ACC112 (cell line): ENCODE results near the gene BRD4.
A peak's percentile ranks its signal among the peaks of the same experiment; 100 is the strongest.

Experiments used
- H2AFZ ChIP-seq: fragments of 200-600 bp; sonication (generic); one replicate; pipeline ENCODE4 v1.6.0; 2017; ENCODE audit warnings: antibody characterized with exemption, low read length; ENCODE audit not compliant: unreplicated experiment
- H3K27ac ChIP-seq: fragments of 200-600 bp; sonication (generic); 2 replicates; pipeline ENCODE4 v1.5.1; 2014; ENCODE audit warnings: low read depth, mild to moderate bottlenecking, antibody characterized with exemption, low read length, moderate library complexity
- H3K27me3 ChIP-seq: fragments of 200-600 bp; sonication (generic); 2 replicates; pipeline ENCODE4 v1.6.1; 2014; ENCODE audit warnings: mild to moderate bottlenecking, antibody characterized with exemption, low read length, moderate library complexity, mixed read lengths; ENCODE audit not compliant: insufficient read depth
- H3K36me3 ChIP-seq: fragments of 200-600 bp; sonication (generic); 2 replicates; pipeline ENCODE4 v1.6.1; 2016; ENCODE audit warnings: mild to moderate bottlenecking, antibody characterized with exemption, low read length, moderate library complexity, mixed read lengths; ENCODE audit not compliant: insufficient read depth
- H3K4me1 ChIP-seq: fragments of 200-600 bp; sonication (generic); one replicate; pipeline ENCODE4 v1.6.1; 2016; ENCODE audit warnings: low read length, mixed read lengths; ENCODE audit not compliant: insufficient read depth, unreplicated experiment, control insufficient read depth
- H3K4me3 ChIP-seq: fragments of 200-600 bp; sonication (generic); 2 replicates; pipeline ENCODE4 v1.5.1; 2014; ENCODE audit warnings: mild to moderate bottlenecking, low read depth, low read length
- H3K79me2 ChIP-seq: fragments of 200-600 bp; sonication (generic); one replicate; pipeline ENCODE4 v1.6.0; 2016; ENCODE audit warnings: low read length; ENCODE audit not compliant: control insufficient read depth, unreplicated experiment, insufficient read depth

BRD4 gene

DNA sequence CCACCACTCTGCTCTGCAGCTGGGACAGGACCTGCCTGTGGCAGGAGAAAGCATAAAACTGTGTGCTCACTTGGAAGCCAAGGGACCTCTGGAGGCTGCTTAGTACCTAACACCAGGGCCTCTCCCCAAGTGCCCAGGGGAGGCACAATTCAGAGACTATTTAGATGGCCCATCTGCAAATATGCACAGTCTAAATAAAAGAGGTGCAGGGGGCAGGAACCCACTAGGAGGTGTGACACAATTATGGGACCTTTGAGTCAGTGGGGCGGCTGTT, 67.5 kb downstream of the BRD4 start:
- Histone ChIP-seq H3K4me3 (no peak overlapping the region), H3K79me2 (peaks cover 24% of the 10 kb centered on the region), H3K27me3 (no peaks in the 10 kb centered on the region), H2AFZ (no peak overlapping the region), H3K4me1 (peaks cover 27% of the 10 kb centered on the region), H3K36me3 (peaks cover 8% of the 10 kb centered on the region), H3K27ac (0 out of 2 replicates have a peak overlapping the region, but pooled peaks have one; percentile 66)

DNA sequence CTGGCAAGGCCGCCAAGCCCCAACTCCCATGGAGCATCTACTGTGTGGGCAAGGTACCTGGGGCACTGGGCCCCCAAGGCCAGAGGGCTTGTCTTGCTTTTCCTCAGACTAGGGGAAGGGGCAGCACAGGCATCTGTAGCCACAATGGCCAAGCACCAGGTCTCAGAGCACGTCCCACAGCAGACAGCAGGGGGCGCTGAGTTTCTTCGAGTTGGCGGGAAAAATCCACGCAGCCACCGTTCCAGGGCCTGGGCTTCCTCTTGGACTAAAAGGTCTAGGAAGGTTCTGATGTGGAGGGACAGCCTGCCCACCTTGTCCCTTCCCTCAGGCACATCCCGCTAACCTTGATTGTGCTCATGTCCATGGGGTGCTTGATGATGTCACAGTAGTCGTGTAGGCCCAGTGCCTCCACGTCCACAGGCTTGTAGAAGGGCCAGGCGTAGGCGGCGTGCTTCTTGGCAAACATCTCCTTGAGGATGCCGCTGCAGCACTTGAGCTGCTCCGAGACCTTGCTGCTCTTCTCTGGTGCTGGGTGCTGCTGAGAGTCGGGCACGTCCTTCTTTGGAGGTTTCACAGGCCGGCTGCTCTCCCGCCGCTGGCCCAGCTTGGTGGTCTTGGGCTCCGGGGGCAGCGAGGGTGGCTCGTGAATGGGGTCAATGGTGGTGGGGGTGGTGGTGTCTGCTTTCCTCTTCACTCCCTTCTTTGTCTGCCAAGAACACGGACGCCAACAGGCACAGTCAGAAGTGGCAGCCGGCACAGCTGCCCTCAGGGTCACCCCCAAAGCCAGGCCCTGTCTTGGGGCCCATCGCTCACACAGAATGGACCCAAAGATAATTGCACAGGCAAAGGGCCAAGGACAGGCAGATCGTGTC, 68.0 kb downstream of the BRD4 start:
- H3K79me2 ChIP-seq = peaks cover 24% of the 10 kb centered on the region
- H3K4me3 ChIP-seq = no peak overlapping the region
- H3K27ac ChIP-seq = no peak overlapping the region
- H3K36me3 ChIP-seq = peaks cover 11% of the 10 kb centered on the region
- H3K27me3 ChIP-seq = no peaks in the 10 kb centered on the region
- H3K4me1 ChIP-seq = peaks cover 27% of the 10 kb centered on the region
- no peak overlapping the region for H2AFZ ChIP-seq

- H3K79me2 ChIP-seq = peaks cover 19% of the 10 kb centered on the region
- no peak overlapping the region for H2AFZ ChIP-seq
- H3K36me3 ChIP-seq = peaks cover 11% of the 10 kb centered on the region; the same call in 1 of the 2 replicates
- no peak overlapping the region for H3K27ac ChIP-seq
- H3K4me3 ChIP-seq = no peak overlapping the region
- H3K4me1 ChIP-seq = peaks cover 27% of the 10 kb centered on the region
- H3K27me3 ChIP-seq = no peaks in the 10 kb centered on the region
Measured at GRCh38 chr19:15263361-15263985, 68.9 kb downstream of the BRD4 start.

GRCh38 chr19:15262011-15262410, 70.3 kb downstream of the BRD4 start:
- H3K27ac ChIP-seq = no peak overlapping the region
- peaks cover 27% of the 10 kb centered on the region for H3K4me1 ChIP-seq
- H3K4me3 ChIP-seq = no peak overlapping the region
- H2AFZ ChIP-seq = no peak overlapping the region
- H3K27me3 ChIP-seq = no peaks in the 10 kb centered on the region
- H3K36me3 ChIP-seq = peaks cover 11% of the 10 kb centered on the region; the same call in 1 of the 2 replicates
- peaks cover 13% of the 10 kb centered on the region for H3K79me2 ChIP-seq

DNA sequence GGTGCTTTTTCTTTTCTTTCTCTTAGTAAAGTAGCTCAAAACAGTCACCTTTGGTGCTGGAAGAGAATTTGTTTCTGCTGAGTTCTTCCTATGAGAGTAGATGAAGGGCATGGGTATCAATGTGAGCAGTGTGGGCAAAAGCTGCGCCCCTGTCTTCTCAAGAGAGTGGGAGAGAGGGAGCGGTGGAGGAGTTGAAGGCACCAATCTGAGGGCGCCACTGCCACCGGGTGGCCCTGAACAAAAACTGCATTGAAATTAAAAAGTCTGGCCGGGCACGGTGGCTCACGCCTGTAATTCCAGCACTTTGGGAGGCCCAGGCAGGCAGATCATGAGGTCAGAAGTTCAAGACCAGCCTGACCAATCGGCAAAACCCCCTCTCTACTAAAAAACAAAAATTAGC, 71.4 kb downstream of the BRD4 start:
- H3K36me3 ChIP-seq = peaks cover 11% of the 10 kb centered on the region; the same call in 1 of the 2 replicates
- no peak overlapping the region for H2AFZ ChIP-seq
- peaks cover 10% of the 10 kb centered on the region for H3K79me2 ChIP-seq
- no peak overlapping the region for H3K4me3 ChIP-seq
- no peak overlapping the region for H3K27ac ChIP-seq
- peaks cover 16% of the 10 kb centered on the region for H3K4me1 ChIP-seq
- no peaks in the 10 kb centered on the region for H3K27me3 ChIP-seq

- H3K79me2 ChIP-seq = peaks cover 12% of the 10 kb centered on the region
- H3K27ac ChIP-seq = no peak overlapping the region
Measured at GRCh38 chr19:15259907-15260306, 72.4 kb downstream of the BRD4 start.

DNA sequence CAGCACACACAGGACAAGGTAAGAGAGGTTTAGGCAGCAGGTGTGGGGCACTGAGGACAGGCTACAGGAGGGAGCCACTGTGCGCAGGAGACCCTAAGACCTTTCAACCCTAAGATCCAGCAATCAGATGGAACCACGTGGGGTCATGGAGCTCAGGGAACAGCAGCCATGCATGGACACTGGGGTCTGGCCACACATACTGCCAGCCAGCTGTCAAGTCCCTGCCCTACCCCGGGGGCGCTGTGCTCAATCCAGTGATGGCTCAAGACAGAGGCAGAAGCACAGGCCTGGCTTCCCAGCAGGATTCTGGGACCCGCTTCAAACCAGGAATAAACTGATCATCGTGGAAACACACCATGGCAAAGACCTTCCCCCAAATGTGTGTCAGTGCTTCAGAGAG, 74.6 kb downstream of the BRD4 start:
- Histone ChIP-seq H3K36me3 (0 out of 2 replicates have a peak, but pooled peaks cover 2% of the 10 kb centered on the region), H3K4me1 (peaks cover 4% of the 10 kb centered on the region), H3K79me2 (peaks cover 5% of the 10 kb centered on the region), H3K27ac (no peak overlapping the region), H3K4me3 (no peak overlapping the region), H3K27me3 (no peaks in the 10 kb centered on the region), H2AFZ (no peak overlapping the region)

More at GRCh38 chr19:15259907-15260306, 72.4 kb downstream of the BRD4 start:
- H3K36me3 ChIP-seq = peaks cover 8% of the 10 kb centered on the region; the same call in 1 of the 2 replicates
- no peaks in the 10 kb centered on the region for H3K27me3 ChIP-seq
- peaks cover 6% of the 10 kb centered on the region for H3K4me1 ChIP-seq
- no peak overlapping the region for H3K4me3 ChIP-seq
- no peak overlapping the region for H2AFZ ChIP-seq

DNA sequence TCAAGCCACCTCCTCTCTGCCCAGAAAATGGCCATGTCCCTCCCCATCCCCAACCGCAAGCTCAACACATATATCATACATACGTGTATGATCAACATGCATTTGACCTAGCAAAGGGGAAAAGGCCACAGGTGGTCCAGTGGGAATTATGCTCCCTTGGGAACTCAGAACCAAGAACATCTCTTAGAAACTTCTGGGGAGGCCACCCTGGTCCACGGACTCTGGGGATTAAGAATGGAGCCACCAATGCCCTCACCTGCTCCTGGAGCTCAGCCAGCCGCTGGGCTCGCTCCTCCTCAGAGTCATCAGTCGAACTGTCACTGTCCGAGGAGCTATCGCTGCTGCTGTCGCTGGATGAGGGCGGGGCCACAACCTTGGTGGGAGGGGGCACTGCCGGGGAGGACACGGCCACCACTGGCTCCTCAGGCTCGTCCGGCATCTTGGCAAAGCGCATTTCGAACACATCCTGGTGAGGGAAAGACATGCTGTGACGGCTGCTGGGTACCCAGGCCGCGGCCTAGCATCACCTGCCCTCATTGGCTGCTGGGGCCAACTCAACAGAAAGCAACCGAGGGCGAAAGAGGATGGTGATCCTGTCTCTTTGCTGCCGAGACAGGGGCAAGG, 75.5 kb downstream of the BRD4 start:
- Histone ChIP-seq H3K4me3 (no peak overlapping the region), H3K27ac (no peak overlapping the region), H3K4me1 (peaks cover 14% of the 10 kb centered on the region), H2AFZ (no peak overlapping the region), H3K36me3 (0 out of 2 replicates have a peak, but pooled peaks cover 2% of the 10 kb centered on the region), H3K27me3 (no peaks in the 10 kb centered on the region), H3K79me2 (peaks cover 2% of the 10 kb centered on the region)

DNA sequence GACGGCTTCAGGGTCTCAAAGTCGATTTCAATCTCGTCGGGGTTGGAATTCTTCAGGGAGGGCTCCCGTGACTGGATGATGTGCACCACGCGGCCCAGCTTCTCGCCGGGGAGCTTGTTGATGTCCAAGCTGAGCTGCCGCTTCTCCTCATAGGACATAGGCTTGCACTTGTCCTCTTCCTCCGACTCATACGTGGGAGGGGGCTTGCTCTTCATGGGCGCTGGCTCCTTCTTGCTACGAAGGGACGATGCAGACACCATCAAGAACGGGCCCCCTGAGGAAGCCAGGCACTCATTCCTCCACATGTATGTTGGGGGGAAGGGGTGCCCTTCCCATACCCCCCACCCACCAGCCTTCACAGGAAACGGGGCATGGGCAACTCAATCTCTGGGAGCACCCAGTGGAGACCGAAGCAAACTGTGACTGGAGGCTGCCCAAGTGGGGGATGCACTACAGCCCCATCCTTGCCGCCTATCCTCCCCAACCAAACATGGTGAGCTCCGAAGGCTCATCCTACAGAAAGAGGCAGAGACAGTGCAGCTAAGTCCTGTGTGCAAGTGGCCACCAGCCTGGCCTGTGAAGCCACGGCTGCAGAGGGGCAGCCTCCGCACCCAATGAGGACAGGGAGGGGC, 76.9 kb downstream of the BRD4 start:
- Histone ChIP-seq H3K79me2 (peaks cover 5% of the 10 kb centered on the region), H3K36me3 (0 out of 2 replicates have a peak, but pooled peaks cover 2% of the 10 kb centered on the region), H3K4me1 (peaks cover 26% of the 10 kb centered on the region)

GRCh38 chr19:15254547-15254946, 77.8 kb downstream of the BRD4 start:
- H2AFZ ChIP-seq = no peak overlapping the region
- H3K27me3 ChIP-seq = no peaks in the 10 kb centered on the region
- no peak overlapping the region for H3K27ac ChIP-seq
- 0 out of 2 replicates have a peak, but pooled peaks cover 2% of the 10 kb centered on the region for H3K36me3 ChIP-seq
- no peak overlapping the region for H3K4me3 ChIP-seq
- H3K4me1 ChIP-seq = peaks cover 35% of the 10 kb centered on the region
- peaks cover 5% of the 10 kb centered on the region for H3K79me2 ChIP-seq

More for the DNA sequence above, 76.9 kb downstream of the BRD4 start:
- H3K4me3 ChIP-seq = no peak overlapping the region
- no peak overlapping the region for H2AFZ ChIP-seq
- no peaks in the 10 kb centered on the region for H3K27me3 ChIP-seq
- no peak overlapping the region for H3K27ac ChIP-seq
